ENCODE results near the gene LSM4. TPM values are rescaled to one million over a fixed set of nuclear protein-coding genes. Genes with fewer than 3 reads are reported as not detected.

Gene LSM4
- total and polyA plus RNA-seq, 2 of the 13 experiments (the other 11 are each of a cell fraction or from before 2014, with no cell fraction given): 65.8 to 166 TPM

- ChIA-PET CTCF (ENCODE audit: low intra/inter-chr PET ratio, low total read pairs) (no interaction called here), POLR2A (no interaction called here)
- H3K4me1 ChIP-seq (ENCODE audit: insufficient read depth, low read length): peaks cover 68% of the 10 kb centered on the region
- H3K9me3 ChIP-seq (ENCODE audit: low read length): no peaks in the 10 kb centered on the region
- no peaks in the 10 kb centered on the region for H3K79me2 ChIP-seq (ENCODE audit: insufficient read depth, low read length)
- in situ Hi-C loops (cut with HindIII; ENCODE audit: extremely low pct_ligation_motif_present, low pct_unique_long_range_greater_than_20kb) (no loop called here), intact Hi-C loops (cut with micrococcal nuclease; ENCODE audit: unreplicated experiment) (no loop called here)
- H2AFZ ChIP-seq (ENCODE audit: low read length): no peak overlapping the region
- H3K36me3 ChIP-seq (replicated peaks in 1 of 2; ENCODE audit: control insufficient read depth in 1 of 2, insufficient read depth in 2 of 2, low read length in 2 of 2): no peaks in the 10 kb centered on the region
- H4K20me1 ChIP-seq (ENCODE audit: insufficient read depth, low read length): no peaks in the 10 kb centered on the region
- DNase-seq (ENCODE audit: low spot score) (no peak), ATAC-seq (no peak), FAIRE-seq (no peak)
- BruUV-seq (replicated peaks): no TSS peak
- no peaks in the 10 kb centered on the region for H3K27me3 ChIP-seq (ENCODE audit: control insufficient read depth in 1 of 2, insufficient read depth in 2 of 2, low read length in 2 of 2)
- H3K9ac ChIP-seq (ENCODE audit: insufficient read depth, low read depth, low read length): no peak overlapping the region
- 27% methylated on average over 4 of the region's 4 CpGs for WGBS (ENCODE audit: low lambda C conversion rate)
- H3K4me2 ChIP-seq (ENCODE audit: low read depth, low read length): no peak overlapping the region
- H3K27ac ChIP-seq (ENCODE audit: extremely low read length, insufficient read depth, low read length): no peak overlapping the region
- TF ChIP-seq ZSCAN20 (CRISPR knock-in tag; IDR thresholded peaks at IDR 0.05; ENCODE audit: borderline replicate concordance): no peak
- no peak for TF ChIP-seq ZBTB7A (CRISPR knock-in tag; IDR thresholded peaks at IDR 0.05)
- no peak for TF ChIP-seq NFKBIZ (CRISPR knock-in tag; IDR thresholded peaks at IDR 0.05)
- TF ChIP-seq ZNF589 (CRISPR knock-in tag; conservative IDR thresholded peaks at IDR 0.05): no peak
- TF ChIP-seq RCOR2 (CRISPR knock-in tag; IDR thresholded peaks at IDR 0.05): no peak
- TF ChIP-seq FOXA3 (CRISPR knock-in tag; IDR thresholded peaks at IDR 0.05): no peak
- TF ChIP-seq, protein P1, sequence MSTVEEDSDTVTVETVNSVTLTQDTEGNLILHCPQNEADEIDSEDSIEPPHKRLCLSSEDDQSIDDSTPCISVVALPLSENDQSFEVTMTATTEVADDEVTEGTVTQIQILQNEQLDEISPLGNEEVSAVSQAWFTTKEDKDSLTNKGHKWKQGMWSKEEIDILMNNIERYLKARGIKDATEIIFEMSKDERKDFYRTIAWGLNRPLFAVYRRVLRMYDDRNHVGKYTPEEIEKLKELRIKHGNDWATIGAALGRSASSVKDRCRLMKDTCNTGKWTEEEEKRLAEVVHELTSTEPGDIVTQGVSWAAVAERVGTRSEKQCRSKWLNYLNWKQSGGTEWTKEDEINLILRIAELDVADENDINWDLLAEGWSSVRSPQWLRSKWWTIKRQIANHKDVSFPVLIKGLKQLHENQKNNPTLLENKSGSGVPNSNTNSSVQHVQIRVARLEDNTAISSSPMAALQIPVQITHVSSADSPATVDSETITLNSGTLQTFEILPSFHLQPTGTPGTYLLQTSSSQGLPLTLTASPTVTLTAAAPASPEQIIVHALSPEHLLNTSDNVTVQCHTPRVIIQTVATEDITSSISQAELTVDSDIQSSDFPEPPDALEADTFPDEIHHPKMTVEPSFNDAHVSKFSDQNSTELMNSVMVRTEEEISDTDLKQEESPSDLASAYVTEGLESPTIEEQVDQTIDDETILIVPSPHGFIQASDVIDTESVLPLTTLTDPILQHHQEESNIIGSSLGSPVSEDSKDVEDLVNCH (CRISPR knock-in tag; IDR thresholded peaks at IDR 0.05): no peak
- TF ChIP-seq, protein P2, sequence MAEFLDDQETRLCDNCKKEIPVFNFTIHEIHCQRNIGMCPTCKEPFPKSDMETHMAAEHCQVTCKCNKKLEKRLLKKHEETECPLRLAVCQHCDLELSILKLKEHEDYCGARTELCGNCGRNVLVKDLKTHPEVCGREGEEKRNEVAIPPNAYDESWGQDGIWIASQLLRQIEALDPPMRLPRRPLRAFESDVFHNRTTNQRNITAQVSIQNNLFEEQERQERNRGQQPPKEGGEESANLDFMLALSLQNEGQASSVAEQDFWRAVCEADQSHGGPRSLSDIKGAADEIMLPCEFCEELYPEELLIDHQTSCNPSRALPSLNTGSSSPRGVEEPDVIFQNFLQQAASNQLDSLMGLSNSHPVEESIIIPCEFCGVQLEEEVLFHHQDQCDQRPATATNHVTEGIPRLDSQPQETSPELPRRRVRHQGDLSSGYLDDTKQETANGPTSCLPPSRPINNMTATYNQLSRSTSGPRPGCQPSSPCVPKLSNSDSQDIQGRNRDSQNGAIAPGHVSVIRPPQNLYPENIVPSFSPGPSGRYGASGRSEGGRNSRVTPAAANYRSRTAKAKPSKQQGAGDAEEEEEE (CRISPR knock-in tag; IDR thresholded peaks at IDR 0.05; ENCODE audit: borderline replicate concordance): no peak
- TF ChIP-seq, protein P3, sequence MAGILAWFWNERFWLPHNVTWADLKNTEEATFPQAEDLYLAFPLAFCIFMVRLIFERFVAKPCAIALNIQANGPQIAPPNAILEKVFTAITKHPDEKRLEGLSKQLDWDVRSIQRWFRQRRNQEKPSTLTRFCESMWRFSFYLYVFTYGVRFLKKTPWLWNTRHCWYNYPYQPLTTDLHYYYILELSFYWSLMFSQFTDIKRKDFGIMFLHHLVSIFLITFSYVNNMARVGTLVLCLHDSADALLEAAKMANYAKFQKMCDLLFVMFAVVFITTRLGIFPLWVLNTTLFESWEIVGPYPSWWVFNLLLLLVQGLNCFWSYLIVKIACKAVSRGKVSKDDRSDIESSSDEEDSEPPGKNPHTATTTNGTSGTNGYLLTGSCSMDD (CRISPR knock-in tag; IDR thresholded peaks at IDR 0.05): no peak
- no peak for TF ChIP-seq SUZ12 (IDR thresholded peaks at IDR 0.05; ENCODE audit: low read depth, low read length)
- no peak for TF ChIP-seq SAFB2 (CRISPR knock-in tag; IDR thresholded peaks at IDR 0.05; ENCODE audit: borderline replicate concordance, low read depth)
- TF ChIP-seq USF2 (IDR thresholded peaks at IDR 0.05; ENCODE audit: low read depth, low read length): no peak
- TF ChIP-seq USF2 (CRISPR knock-in tag; IDR thresholded peaks at IDR 0.05; ENCODE audit: borderline replicate concordance): no peak
- TF ChIP-seq ISX (CRISPR knock-in tag; conservative IDR thresholded peaks at IDR 0.05): no peak
- TF ChIP-seq ZBTB14 (CRISPR knock-in tag; IDR thresholded peaks at IDR 0.05): no peak
- TF ChIP-seq HNRNPUL1 (IDR thresholded peaks at IDR 0.05; ENCODE audit: low read depth, low read length): no peak
- TF ChIP-seq YY1 (IDR thresholded peaks at IDR 0.05; ENCODE audit: insufficient read depth, insufficient replicate concordance, low read depth, low read length): no peak
- H3K4me3 ChIP-seq (replicated peaks in 1 of 3; ENCODE audit: insufficient read depth in 1 of 3, low read depth in 2 of 3, low read length in 3 of 3): no peak overlapping the region
Observed at GRCh38 chr19:18295034-18295451, 27.8 kb downstream of the LSM4 start.
